NCI-H748 (cell line): ENCODE measurements around the gene SORCS2.
"Not testable (repeated sequence)": the region's sequence is repeated elsewhere in the genome, so short reads cannot be mapped to it uniquely, and the experiment has no call there.

Experiments
- DNase-seq: peaks from one replicate; lab custom pipeline; 2025; ENCODE audit not compliant: unreplicated experiment; lab: John Stamatoyannopoulos, UW

SORCS2 gene

GRCh38 chr4:7435471-7436061 is 243.2 kb downstream of the SORCS2 start:
- DNase-seq = no peak

GRCh38 chr4:7436256-7436655 is 243.9 kb downstream of the SORCS2 start:
- DNase-seq = no peak

- DNase-seq = no peak
Measured at GRCh38 chr4:7439699-7440098, 247.4 kb downstream of the SORCS2 start.

GRCh38 chr4:7441201-7441600 is 248.9 kb downstream of the SORCS2 start:
- no peak for DNase-seq

- DNase-seq = no peak
Measured at GRCh38 chr4:7442574-7443162, 250.3 kb downstream of the SORCS2 start.

- DNase-seq = no peak
Measured at GRCh38 chr4:7444314-7444713, 252.0 kb downstream of the SORCS2 start.

GRCh38 chr4:7444731-7445130 is 252.4 kb downstream of the SORCS2 start:
- no peak for DNase-seq

- no peak for DNase-seq
Measured at GRCh38 chr4:7447236-7447635, 254.9 kb downstream of the SORCS2 start.

GRCh38 chr4:7448036-7448435 is 255.7 kb downstream of the SORCS2 start:
- DNase-seq = no peak

GRCh38 chr4:7450775-7451433 is 258.6 kb downstream of the SORCS2 start:
- DNase-seq = no peak

- DNase-seq = no peak
Measured at GRCh38 chr4:7451434-7451789, 259.1 kb downstream of the SORCS2 start.

- DNase-seq = no peak
Measured at GRCh38 chr4:7451800-7452199, 259.5 kb downstream of the SORCS2 start.

- not testable (repeated sequence) for DNase-seq
Measured at GRCh38 chr4:7452802-7453201, 260.5 kb downstream of the SORCS2 start.

GRCh38 chr4:7457201-7458065 is 265.1 kb downstream of the SORCS2 start:
- peak; percentile 8 for DNase-seq

GRCh38 chr4:7458066-7458425 is 265.7 kb downstream of the SORCS2 start:
- DNase-seq = no peak

GRCh38 chr4:7458477-7458876 is 266.1 kb downstream of the SORCS2 start:
- no peak for DNase-seq

- DNase-seq = no peak
Measured at GRCh38 chr4:7459471-7459870, 267.1 kb downstream of the SORCS2 start.

- no peak for DNase-seq
Measured at GRCh38 chr4:7460566-7460965, 268.2 kb downstream of the SORCS2 start.

GRCh38 chr4:7461230-7461629 is 268.9 kb downstream of the SORCS2 start:
- no peak for DNase-seq

- peak; percentile 42 for DNase-seq
Measured at GRCh38 chr4:7462509-7462971, 270.2 kb downstream of the SORCS2 start.

GRCh38 chr4:7463566-7464258 is 271.4 kb downstream of the SORCS2 start:
- no peak for DNase-seq
